22Rv1 (cell line): ENCODE results near the gene ADM5.

ENCODE experiments used
- ZFX ChIP-seq: fragments of 450-650 bp; IDR thresholded peaks from 2 replicates; pipeline ENCODE4 v1.6.1; 2017; ENCODE audit warnings: antibody characterized with exemption, borderline replicate concordance
- TF ChIP-seq, protein P1 (sequence below): fragments of 450-650 bp; IDR thresholded peaks from 2 replicates; pipeline ENCODE4 v1.5.1; 2017; ENCODE audit warnings: mild to moderate bottlenecking

DNA sequence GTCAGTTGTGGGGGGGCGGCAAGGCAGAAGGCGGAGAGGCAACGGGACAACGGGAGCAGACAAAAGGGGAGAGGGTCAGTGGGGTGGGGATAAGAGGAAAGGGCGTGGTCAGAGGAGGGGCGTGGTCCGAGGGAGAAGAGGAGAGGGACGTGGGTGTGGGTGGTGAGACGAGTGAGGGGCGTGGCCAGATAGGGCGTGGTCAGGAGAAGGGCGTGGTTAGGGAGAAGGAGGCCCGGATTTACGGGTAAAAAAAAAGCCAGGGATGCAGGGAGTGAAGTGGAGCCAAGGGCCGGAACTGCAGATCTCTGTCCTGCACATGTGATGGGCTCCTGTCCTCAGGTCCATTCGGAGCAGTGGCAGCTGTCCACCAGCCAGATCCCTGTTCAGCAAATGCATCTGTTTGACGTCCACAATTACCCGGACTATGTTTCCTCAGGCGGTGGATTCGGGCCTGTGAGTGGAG lies 23.0 kb downstream of the ADM5 start:
- TF ChIP-seq, protein P1, sequence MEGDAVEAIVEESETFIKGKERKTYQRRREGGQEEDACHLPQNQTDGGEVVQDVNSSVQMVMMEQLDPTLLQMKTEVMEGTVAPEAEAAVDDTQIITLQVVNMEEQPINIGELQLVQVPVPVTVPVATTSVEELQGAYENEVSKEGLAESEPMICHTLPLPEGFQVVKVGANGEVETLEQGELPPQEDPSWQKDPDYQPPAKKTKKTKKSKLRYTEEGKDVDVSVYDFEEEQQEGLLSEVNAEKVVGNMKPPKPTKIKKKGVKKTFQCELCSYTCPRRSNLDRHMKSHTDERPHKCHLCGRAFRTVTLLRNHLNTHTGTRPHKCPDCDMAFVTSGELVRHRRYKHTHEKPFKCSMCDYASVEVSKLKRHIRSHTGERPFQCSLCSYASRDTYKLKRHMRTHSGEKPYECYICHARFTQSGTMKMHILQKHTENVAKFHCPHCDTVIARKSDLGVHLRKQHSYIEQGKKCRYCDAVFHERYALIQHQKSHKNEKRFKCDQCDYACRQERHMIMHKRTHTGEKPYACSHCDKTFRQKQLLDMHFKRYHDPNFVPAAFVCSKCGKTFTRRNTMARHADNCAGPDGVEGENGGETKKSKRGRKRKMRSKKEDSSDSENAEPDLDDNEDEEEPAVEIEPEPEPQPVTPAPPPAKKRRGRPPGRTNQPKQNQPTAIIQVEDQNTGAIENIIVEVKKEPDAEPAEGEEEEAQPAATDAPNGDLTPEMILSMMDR = no peak
- TF ChIP-seq ZFX = no peak
